GM13977 (cell line): ENCODE data around the gene DCUN1D4.

ENCODE experiments used
- DNase-seq: peaks from one replicate; pipeline ENCODE4 v3.0.0; 2012; ENCODE audit warnings: low spot score
- CTCF ChIP-seq: IDR thresholded peaks from 2 replicates; pipeline ENCODE4 v1.5.1; 2012; ENCODE audit warnings: mild to moderate bottlenecking, control low read depth; ENCODE audit not compliant: insufficient read depth; ENCODE audit errors: extremely low read depth, missing control alignments
- in situ Hi-C: fragments of 300-500 bp; cut with MboI; formaldehyde crosslinking; loops from one replicate; pipeline ENCODE4 v1.12.0; 2022; ENCODE audit warnings: low sequenced_read_pairs, low pct_unique_long_range_greater_than_20kb, mixed read lengths, inconsistent platforms; ENCODE audit not compliant: unreplicated experiment

The DCUN1D4 gene

GRCh38 chr4:51851937-51852290, 9.0 kb downstream of the DCUN1D4 start:
- DNase-seq: no peak
- in situ Hi-C loops: no loop called here
- TF ChIP-seq CTCF: no peak

- DNase-seq: no peak
- TF ChIP-seq CTCF: no peak
- in situ Hi-C loops: no loop called here
Measured at GRCh38 chr4:51853027-51853682, 10.2 kb downstream of the DCUN1D4 start.

- DNase-seq: no peak
- in situ Hi-C loops: no loop called here
- no peak for TF ChIP-seq CTCF
Measured at GRCh38 chr4:51855270-51855669, 12.3 kb downstream of the DCUN1D4 start.

- no peak for TF ChIP-seq CTCF
- DNase-seq: no peak
- in situ Hi-C loops: no loop called here
Measured at GRCh38 chr4:51855751-51856150, 12.8 kb downstream of the DCUN1D4 start.

- in situ Hi-C loops: no loop called here
- no peak for TF ChIP-seq CTCF
- DNase-seq: no peak
Measured at GRCh38 chr4:51858605-51859202, 15.8 kb downstream of the DCUN1D4 start.

- no peak for TF ChIP-seq CTCF
- in situ Hi-C loops: no loop called here
- no peak for DNase-seq
Measured at GRCh38 chr4:51859476-51860031, 16.6 kb downstream of the DCUN1D4 start.
